Testis (tissue), 2 donors: ENCODE data around the gene TMEM9.

Experiments used
- POLR2A ChIP-seq: fragments of 450-650 bp; IDR thresholded peaks from one replicate; pipeline ENCODE4 v1.6.1; 2017; ENCODE audit warnings: antibody characterized with exemption, mild to moderate bottlenecking, moderate library complexity
- TF ChIP-seq, protein P1 (sequence below), 3 experiments: fragments of 450-650 bp in 2 of 3; fragments of 200-600 bp in 1 of 3; sonication (generic) in 1 of 3; IDR thresholded peaks; one replicate each; pipeline ENCODE4 v1.5.1; 2016 to 2019; ENCODE audit warnings: antibody characterized with exemption in 3 of 3, mild to moderate bottlenecking in 2 of 3, moderate library complexity in 1 of 3

DNA sequence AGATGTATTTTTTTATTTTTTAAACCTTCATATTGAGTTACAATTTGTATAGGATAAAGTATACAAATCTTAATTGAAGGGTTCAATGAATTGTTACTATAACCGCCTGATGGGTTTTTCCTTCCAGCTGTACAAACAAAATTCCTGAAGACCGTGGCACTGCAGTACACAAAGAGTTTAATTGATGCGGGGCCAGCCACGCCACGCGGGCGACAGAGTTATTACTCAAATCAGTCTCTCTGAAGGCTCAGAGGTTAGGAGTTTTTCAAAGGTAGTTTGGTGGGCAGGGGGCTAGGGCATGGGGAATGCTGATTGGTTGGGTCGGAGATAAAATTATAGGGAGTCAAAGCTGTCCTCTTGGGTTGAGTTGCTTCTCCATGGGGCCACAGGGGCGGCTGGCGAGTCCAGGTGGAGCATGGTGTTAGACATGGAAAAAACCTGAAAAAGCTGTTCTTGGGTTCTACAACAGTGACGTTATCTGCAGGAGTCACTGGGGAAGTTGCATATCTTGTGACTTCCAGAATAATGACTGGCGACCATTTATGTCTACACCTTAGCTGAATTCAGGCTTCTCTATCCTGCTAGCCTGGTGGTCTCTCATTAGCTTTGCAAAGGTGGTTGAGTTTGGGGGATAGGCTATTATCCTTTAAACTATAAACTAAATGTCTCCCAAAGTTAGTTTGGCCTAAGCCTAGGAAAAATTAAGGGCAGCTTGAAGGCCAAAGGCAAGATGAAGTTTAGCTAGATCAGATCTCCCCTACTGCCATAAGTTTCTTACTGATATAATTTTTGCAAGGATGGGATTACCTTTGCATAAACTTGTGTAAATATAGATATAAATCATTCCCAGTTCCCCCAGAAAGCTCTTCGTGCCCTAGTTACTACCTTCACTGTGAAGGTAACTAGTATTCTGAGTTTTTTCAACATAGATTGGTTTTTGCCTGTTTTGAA is 13.0 kb upstream of the TMEM9 start:
- TF ChIP-seq, protein P1, sequence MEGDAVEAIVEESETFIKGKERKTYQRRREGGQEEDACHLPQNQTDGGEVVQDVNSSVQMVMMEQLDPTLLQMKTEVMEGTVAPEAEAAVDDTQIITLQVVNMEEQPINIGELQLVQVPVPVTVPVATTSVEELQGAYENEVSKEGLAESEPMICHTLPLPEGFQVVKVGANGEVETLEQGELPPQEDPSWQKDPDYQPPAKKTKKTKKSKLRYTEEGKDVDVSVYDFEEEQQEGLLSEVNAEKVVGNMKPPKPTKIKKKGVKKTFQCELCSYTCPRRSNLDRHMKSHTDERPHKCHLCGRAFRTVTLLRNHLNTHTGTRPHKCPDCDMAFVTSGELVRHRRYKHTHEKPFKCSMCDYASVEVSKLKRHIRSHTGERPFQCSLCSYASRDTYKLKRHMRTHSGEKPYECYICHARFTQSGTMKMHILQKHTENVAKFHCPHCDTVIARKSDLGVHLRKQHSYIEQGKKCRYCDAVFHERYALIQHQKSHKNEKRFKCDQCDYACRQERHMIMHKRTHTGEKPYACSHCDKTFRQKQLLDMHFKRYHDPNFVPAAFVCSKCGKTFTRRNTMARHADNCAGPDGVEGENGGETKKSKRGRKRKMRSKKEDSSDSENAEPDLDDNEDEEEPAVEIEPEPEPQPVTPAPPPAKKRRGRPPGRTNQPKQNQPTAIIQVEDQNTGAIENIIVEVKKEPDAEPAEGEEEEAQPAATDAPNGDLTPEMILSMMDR (IDR thresholded peaks at IDR 0.05), result no peak
- no peak for TF ChIP-seq POLR2A
